Activated T-helper 1 cell treated with anti-CD3 and anti-CD28 coated beads, Interleukin-2, amount 50 U/mL, for 16 hours (primary cell): ENCODE results near the gene RPL36AL.

Experiments used
- DNase-seq, 2 donors: peaks; one replicate each; pipeline ENCODE4 v3.0.0-alpha.2; 2020; ENCODE audit warnings: low read depth in 1 of 2, low spot score in 1 of 2

RPL36AL gene

GRCh38 chr14:49581209-49582112 is 39.0 kb downstream of the RPL36AL start:
- DNase-seq: no peak

DNA sequence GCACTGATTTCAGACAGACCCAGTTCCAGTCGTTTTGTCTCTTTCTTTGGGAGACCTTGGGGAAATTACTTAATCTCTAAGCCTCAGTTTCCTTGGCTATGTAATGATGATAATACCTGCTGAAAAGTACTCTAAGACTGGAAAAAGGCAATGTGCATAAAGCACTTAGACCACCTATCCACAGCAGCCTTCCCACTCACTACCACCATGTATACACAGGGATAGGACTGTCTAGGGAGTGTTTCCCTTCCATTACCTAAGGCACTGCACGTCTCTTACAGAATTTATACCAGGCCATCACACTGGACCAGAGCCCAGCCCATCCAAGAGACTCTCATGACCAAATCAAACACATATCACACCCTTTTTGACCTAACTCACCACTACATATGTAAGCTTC is 40.6 kb downstream of the RPL36AL start:
- DNase-seq: no peak

DNA sequence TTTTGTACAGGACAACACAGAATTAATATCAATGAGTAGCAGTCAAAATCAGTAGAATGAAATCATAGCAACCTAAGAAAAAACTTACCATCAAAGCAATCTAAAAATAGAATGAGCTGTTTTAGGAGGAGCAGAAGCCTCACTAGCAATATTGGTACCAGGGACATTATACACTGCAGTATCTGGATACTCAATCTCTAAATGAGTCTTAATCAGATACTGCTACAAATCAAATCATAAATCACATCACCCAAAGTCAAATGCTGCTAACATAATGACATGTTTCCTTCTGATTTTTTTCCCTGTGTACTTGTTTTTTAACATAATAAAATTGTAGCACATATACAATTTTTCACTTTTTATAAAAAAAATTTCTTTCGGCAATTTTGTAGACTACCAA is 42.3 kb downstream of the RPL36AL start:
- no peak for DNase-seq

- DNase-seq: no peak
Measured at GRCh38 chr14:49574038-49574437, 46.4 kb downstream of the RPL36AL start.

GRCh38 chr14:49569281-49569680 is 51.1 kb downstream of the RPL36AL start:
- DNase-seq: no peak
